ENCODE results near the gene VPS16. TPM values are rescaled to one million over a fixed set of nuclear protein-coding genes. Genes with fewer than 3 reads are reported as not detected.
A peak's percentile ranks its signal among the peaks of the same experiment; 100 is the strongest.

Gene VPS16
- total RNA-seq = 19.3 TPM

GRCh38 chr20:2840138-2840966 is at the start of gene VPS16, which contains the start of gene PCED1A:
Gene VPS16, plus strand, starts transcription at chr20:2840745. Its CDS starts 30 bp downstream, at chr20:2840775.
Gene PCED1A, minus strand, starts transcription at chr20:2840655. Its CDS starts 743 bp downstream, at chr20:2839912.
- peak; percentile 97 for ATAC-seq

GRCh38 chr20:2793471-2793870 is 47.1 kb upstream of the VPS16 start:
- DNase-seq (ENCODE audit: low spot score) = no peak
- ATAC-seq = no peak

More at GRCh38 chr20:2840138-2840966, at the start of gene VPS16, which contains the start of gene PCED1A:
- peak; percentile 89 for DNase-seq (ENCODE audit: low spot score)

GRCh38 chr20:2794202-2794748 is 46.3 kb upstream of the VPS16 start:
- DNase-seq (ENCODE audit: low spot score) (no peak), ATAC-seq (no peak)

- DNase-seq (ENCODE audit: low spot score) = no peak
- no peak for ATAC-seq
Observed at GRCh38 chr20:2794866-2795447, 45.6 kb upstream of the VPS16 start.

GRCh38 chr20:2795451-2795850 is 45.1 kb upstream of the VPS16 start:
- ATAC-seq = no peak
- DNase-seq (ENCODE audit: low spot score) = no peak

- no peak for DNase-seq (ENCODE audit: low spot score)
- no peak for ATAC-seq
Observed at GRCh38 chr20:2796011-2796660, 44.4 kb upstream of the VPS16 start.

- ATAC-seq = no peak
- DNase-seq (ENCODE audit: low spot score) = no peak
Observed at GRCh38 chr20:2797136-2797983, 43.2 kb upstream of the VPS16 start.

GRCh38 chr20:2798095-2798805 is 42.3 kb upstream of the VPS16 start:
- DNase-seq (ENCODE audit: low spot score) (no peak), ATAC-seq (no peak)

- ATAC-seq (no peak), DNase-seq (ENCODE audit: low spot score) (no peak)
Observed at GRCh38 chr20:2798814-2799213, 41.7 kb upstream of the VPS16 start.

- ATAC-seq (no peak), DNase-seq (ENCODE audit: low spot score) (no peak)
Observed at GRCh38 chr20:2799271-2799670, 41.3 kb upstream of the VPS16 start.

- ATAC-seq (no peak), DNase-seq (ENCODE audit: low spot score) (no peak)
Observed at GRCh38 chr20:2799688-2800520, 40.6 kb upstream of the VPS16 start.

- DNase-seq (ENCODE audit: low spot score) (no peak), ATAC-seq (no peak)
Observed at GRCh38 chr20:2800521-2801285, 39.8 kb upstream of the VPS16 start, which contains the start of gene CPXM1. Gene CPXM1, minus strand, starts transcription at chr20:2800627. Its CDS starts 55 bp downstream, at chr20:2800572.

GRCh38 chr20:2801286-2801728 is 39.2 kb upstream of the VPS16 start:
- ATAC-seq (no peak), DNase-seq (ENCODE audit: low spot score) (no peak)

- no peak for ATAC-seq
- no peak for DNase-seq (ENCODE audit: low spot score)
Observed at GRCh38 chr20:2804041-2804828, 36.3 kb upstream of the VPS16 start.

- peak; percentile 48 for ATAC-seq
- no peak for DNase-seq (ENCODE audit: low spot score)
Observed at GRCh38 chr20:2804852-2805688, 35.5 kb upstream of the VPS16 start.

GRCh38 chr20:2805689-2806350 is 34.7 kb upstream of the VPS16 start:
- ATAC-seq (peak; percentile 46), DNase-seq (ENCODE audit: low spot score) (no peak)

Data from left lobe of liver (tissue), 2 donors.